Adrenal gland (tissue), 12 donors: ENCODE measurements around the gene OPCML. TPM values are rescaled to one million over a fixed set of nuclear protein-coding genes. Genes with fewer than 3 reads are reported as not detected.
A peak's percentile ranks its signal among the peaks of the same experiment; 100 is the strongest.

Experiments
- DNase-seq, 7 donors: peaks; one replicate each; pipeline ENCODE4 v3.0.0-alpha.2; 2019 to 2020
- H3K27ac ChIP-seq, 5 donors: fragments of 200-600 bp; sonication (generic) in 4 of 5; 1 replicate in 3 of 5; 2 replicates in 2 of 5; pipeline versions ENCODE4 v1.5.1 to v1.8.0; 2016 to 2020; ENCODE audit warnings: mild to moderate bottlenecking in 1 of 5
- H3K27me3 ChIP-seq: fragments of 200-600 bp; 2 replicates; pipeline ENCODE4 v1.8.0; 2021
- H3K36me3 ChIP-seq, 2 donors: fragments of 200-600 bp; replicated peaks in 1 of 2; 1 replicate in 1 of 2; 2 replicates in 1 of 2; pipeline versions ENCODE4 v1.5.1 to v1.8.0; 2018 to 2022
- H3K4me1 ChIP-seq, 2 donors: fragments of 200-600 bp; replicated peaks in 1 of 2; 1 replicate in 1 of 2; 2 replicates in 1 of 2; pipeline versions ENCODE4 v1.5.1 to v1.8.0; 2018 to 2021
- H3K4me3 ChIP-seq, 4 donors: fragments of 200-600 bp; sonication (generic) in 3 of 4; one replicate each; pipeline ENCODE4 v1.5.1; 2016 to 2018
- H3K9me3 ChIP-seq, 3 donors: fragments of 200-600 bp; sonication (generic) in 1 of 3; replicated peaks in 1 of 3; 1 replicate in 2 of 3; 2 replicates in 1 of 3; pipeline versions ENCODE4 v1.5.1 to v1.8.0; 2016 to 2021
- CTCF ChIP-seq, 6 experiments: fragments of 450-650 bp in 4 of 6; fragments of 200-600 bp in 2 of 6; sonication (generic) in 1 of 6; IDR thresholded peaks; 1 replicate in 5 of 6; 2 replicates in 1 of 6; pipeline versions ENCODE4 v1.5.1 to v1.8.0; 2016 to 2021; ENCODE audit warnings: antibody characterized with exemption in 6 of 6, mild to moderate bottlenecking in 2 of 6, moderate library complexity in 1 of 6
- POLR2A ChIP-seq, 2 donors: fragments of 450-650 bp; IDR thresholded peaks; one replicate each; pipeline ENCODE4 v1.6.1; 2017; ENCODE audit warnings: antibody characterized with exemption in 2 of 2, mild to moderate bottlenecking in 2 of 2, moderate library complexity in 1 of 2
- WGBS, 4 donors: extraction: QIAGEN DNeasy Blood & Tissue Kit in 2 of 4; methylation state at CpG; one replicate each; pipeline versions ENCODE4 v1.1.5 to v1.1.7; 2013 to 2017; 5-methylcytosine and 5-hydroxymethylcytosine counted together
- intact Hi-C, 2 donors: fragments of 100-400 bp; cut with DNase I; formaldehyde crosslinking; loops; one replicate each; pipeline versions ENCODE4 v1.14.1 to v1.15.0; 2022 to 2023
- polyA plus RNA-seq, 3 donors: library from polyadenylated mRNA; stranded (reverse); fragments of 200-250 nt in 2 of 3; fragments of 350-450 nt in 1 of 3; fragmentation: Illumina TruSeq in 1 of 3; extraction: RNeasy Lipid Tissue Mini Kit (QIAGEN cat#74804) in 1 of 3; gene quantifications; one replicate each; pipeline ENCODE4 v1.2.3, GENCODE V29; 2013 to 2014
- total RNA-seq, 9 donors: library from RNA; depleted of rRNA in 4 of 9; stranded (reverse); fragments of >200 nt in 4 of 9; fragments of 120-200 nt in 1 of 9; fragmentation: NEBNext Ultra II Directional in 1 of 9; extraction: Animal tissue kit (Norgen Biotek cat#: 25700) in 1 of 9; gene quantifications; one replicate each; pipeline versions ENCODE4 v1.1.0 to v1.2.4, GENCODE V29; 2013 to 2023
- donor health status: healthy with polysubstance abuse.
- donor health status: Bipolar disorder and iron deficiency.
- donor health status: DM: yes; HTN: yes; CAD: no.
- donor health status: DM: no; HTN: no; CAD: no.
- donor health status: DM: no; HTN: no; CAD: no.
- donor health status: DM: yes; HTN: yes; CAD: no.

The OPCML gene
- total and polyA plus RNA-seq, 12 donors = 0.10 to 5.5 (median 0.72) TPM; not detected in 5

GRCh38 chr11:132610216-132610615 is 922.1 kb downstream of the OPCML start:
- H3K27me3 ChIP-seq = no peaks in the 10 kb centered on the region
- TF ChIP-seq CTCF (IDR thresholded peaks at IDR 0.05) (no peak), POLR2A (IDR thresholded peaks at IDR 0.05) (no peak)
- H3K4me3 ChIP-seq = no peak overlapping the region
- WGBS, 4 donors = 69 to 91% (median 81%) methylated on average over 8 of the region's 8 CpGs
- no peak overlapping the region for H3K27ac ChIP-seq
- H3K4me1 ChIP-seq = no peaks in the 10 kb centered on the region
- no peaks in the 10 kb centered on the region for H3K9me3 ChIP-seq
- intact Hi-C loops = no loop called here
- DNase-seq = no peak
- H3K36me3 ChIP-seq = no peaks in the 10 kb centered on the region

DNA sequence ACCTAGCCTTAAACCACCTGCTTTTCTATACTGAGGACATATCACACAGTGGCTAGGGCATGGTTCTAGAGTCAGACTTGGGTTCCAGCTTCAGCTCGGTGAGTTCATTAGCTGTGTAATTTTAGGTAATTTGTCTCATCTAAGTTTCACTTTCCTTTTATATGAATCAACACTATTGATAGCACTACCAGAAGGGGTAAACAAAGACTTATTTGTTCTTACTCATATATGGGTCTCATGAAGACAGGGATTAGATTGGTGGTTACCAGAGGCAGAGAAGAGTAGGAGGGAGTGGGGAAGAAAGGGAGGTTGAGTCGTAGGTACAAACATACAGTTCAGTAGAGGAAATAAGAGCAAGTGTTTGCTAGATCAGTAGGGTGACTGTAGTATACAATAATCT is 924.7 kb downstream of the OPCML start:
- DNase-seq = no peak
- WGBS, 4 donors = 68 to 83% (median 74%) methylated on average over 2 of the region's 2 CpGs
- Histone ChIP-seq H3K9me3 (no peaks in the 10 kb centered on the region), H3K4me3 (no peak overlapping the region), H3K27me3 (no peaks in the 10 kb centered on the region), H3K4me1 (no peaks in the 10 kb centered on the region), H3K27ac (no peak overlapping the region), H3K36me3 (no peaks in the 10 kb centered on the region)
- TF ChIP-seq CTCF (IDR thresholded peaks at IDR 0.05) = no peak
- no peak for TF ChIP-seq POLR2A (IDR thresholded peaks at IDR 0.05)
- intact Hi-C loops = no loop called here

DNA sequence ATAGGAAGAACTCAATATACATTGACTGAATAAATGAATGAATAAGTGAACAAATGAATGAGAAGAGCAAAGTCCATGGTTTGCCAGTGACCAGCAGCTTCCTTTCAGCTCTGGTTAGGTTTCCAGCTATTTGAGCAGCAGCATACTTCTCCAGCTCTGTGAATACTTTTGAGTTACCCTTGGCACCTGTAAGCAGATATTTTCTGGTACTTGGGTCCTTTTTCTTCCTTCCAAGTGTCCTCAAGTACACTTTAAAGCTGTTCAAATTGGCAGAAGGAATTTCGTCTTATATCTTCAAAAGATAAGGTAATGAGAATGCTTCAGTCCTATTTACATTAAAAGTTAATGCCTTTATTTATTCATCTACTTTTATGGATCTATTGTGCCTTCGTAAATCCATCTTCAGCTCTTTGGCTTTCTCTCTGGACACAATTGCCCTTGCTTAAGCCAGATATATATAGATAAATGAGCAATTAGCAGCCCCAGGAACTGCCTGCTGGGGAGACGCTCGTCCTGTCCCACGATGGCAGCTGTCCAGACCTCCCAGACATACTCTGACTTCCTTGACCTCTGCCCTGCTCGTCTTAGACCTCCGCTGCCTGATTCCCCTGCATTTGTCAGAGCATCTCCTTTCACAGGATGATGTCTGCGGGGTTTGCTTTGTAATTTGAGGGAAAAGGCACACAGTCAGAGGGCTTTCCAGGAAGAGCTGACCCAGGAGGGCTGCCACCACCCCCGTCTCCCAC is 926.3 kb downstream of the OPCML start:
- no peaks in the 10 kb centered on the region for H3K4me1 ChIP-seq
- H3K4me3 ChIP-seq = no peak overlapping the region
- TF ChIP-seq CTCF (IDR thresholded peaks at IDR 0.05) = no peak
- TF ChIP-seq POLR2A (IDR thresholded peaks at IDR 0.05) = no peak
- H3K9me3 ChIP-seq = no peaks in the 10 kb centered on the region
- H3K36me3 ChIP-seq = no peaks in the 10 kb centered on the region
- WGBS, 4 donors = 35 to 56% (median 47%) methylated on average over 7 to 9 of the region's 9 CpGs
- no peak overlapping the region for H3K27ac ChIP-seq
- intact Hi-C loops = no loop called here
- no peaks in the 10 kb centered on the region for H3K27me3 ChIP-seq
- DNase-seq = peak in 6 of 7 donors; percentile 13 to 60 (median 26)

GRCh38 chr11:132604431-132604830 is 927.9 kb downstream of the OPCML start:
- H3K4me3 ChIP-seq = no peak overlapping the region
- 61 to 72% (median 63%) methylated on average over 2 of the region's 2 CpGs for WGBS, 4 donors
- no peaks in the 10 kb centered on the region for H3K4me1 ChIP-seq
- no peaks in the 10 kb centered on the region for H3K9me3 ChIP-seq
- H3K27ac ChIP-seq = no peak overlapping the region
- H3K27me3 ChIP-seq = no peaks in the 10 kb centered on the region
- TF ChIP-seq CTCF (IDR thresholded peaks at IDR 0.05) (no peak), POLR2A (IDR thresholded peaks at IDR 0.05) (no peak)
- intact Hi-C loops = no loop called here
- no peak for DNase-seq
- H3K36me3 ChIP-seq = no peaks in the 10 kb centered on the region
